ENCODE data around the gene ATP10B.

ATP10B gene

DNA sequence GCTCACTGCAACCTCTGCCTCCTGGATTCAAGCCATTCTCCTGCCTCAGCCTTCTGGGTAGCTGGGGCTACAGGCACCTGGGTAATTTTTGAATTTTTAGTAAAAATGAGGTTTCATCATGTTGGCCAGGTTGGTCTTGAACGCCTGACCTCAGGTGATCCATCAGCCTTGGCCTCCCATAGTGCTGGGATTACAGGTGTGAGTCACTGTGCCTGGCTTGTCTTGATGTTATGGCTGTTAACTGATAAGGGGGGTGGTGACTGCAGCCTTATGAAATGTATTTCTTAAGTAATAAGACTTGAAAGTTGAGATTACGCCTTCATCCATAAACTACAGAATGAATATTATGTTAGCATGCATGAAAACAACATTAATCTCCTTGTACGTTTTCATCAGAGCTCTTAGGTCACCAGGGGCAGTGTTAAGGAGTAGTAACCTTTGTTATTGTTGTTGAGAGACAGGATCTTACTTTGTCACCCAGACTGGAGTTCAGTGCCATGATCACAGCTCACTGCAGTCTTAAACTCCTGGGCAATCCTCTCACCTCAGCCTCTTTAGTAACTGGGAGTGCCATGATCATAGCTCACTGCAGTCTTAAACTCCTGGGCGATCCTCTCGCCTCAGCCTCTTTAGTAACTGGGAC lies 148.3 kb downstream of the ATP10B start (continued):
- TF ChIP-seq, protein P1, sequence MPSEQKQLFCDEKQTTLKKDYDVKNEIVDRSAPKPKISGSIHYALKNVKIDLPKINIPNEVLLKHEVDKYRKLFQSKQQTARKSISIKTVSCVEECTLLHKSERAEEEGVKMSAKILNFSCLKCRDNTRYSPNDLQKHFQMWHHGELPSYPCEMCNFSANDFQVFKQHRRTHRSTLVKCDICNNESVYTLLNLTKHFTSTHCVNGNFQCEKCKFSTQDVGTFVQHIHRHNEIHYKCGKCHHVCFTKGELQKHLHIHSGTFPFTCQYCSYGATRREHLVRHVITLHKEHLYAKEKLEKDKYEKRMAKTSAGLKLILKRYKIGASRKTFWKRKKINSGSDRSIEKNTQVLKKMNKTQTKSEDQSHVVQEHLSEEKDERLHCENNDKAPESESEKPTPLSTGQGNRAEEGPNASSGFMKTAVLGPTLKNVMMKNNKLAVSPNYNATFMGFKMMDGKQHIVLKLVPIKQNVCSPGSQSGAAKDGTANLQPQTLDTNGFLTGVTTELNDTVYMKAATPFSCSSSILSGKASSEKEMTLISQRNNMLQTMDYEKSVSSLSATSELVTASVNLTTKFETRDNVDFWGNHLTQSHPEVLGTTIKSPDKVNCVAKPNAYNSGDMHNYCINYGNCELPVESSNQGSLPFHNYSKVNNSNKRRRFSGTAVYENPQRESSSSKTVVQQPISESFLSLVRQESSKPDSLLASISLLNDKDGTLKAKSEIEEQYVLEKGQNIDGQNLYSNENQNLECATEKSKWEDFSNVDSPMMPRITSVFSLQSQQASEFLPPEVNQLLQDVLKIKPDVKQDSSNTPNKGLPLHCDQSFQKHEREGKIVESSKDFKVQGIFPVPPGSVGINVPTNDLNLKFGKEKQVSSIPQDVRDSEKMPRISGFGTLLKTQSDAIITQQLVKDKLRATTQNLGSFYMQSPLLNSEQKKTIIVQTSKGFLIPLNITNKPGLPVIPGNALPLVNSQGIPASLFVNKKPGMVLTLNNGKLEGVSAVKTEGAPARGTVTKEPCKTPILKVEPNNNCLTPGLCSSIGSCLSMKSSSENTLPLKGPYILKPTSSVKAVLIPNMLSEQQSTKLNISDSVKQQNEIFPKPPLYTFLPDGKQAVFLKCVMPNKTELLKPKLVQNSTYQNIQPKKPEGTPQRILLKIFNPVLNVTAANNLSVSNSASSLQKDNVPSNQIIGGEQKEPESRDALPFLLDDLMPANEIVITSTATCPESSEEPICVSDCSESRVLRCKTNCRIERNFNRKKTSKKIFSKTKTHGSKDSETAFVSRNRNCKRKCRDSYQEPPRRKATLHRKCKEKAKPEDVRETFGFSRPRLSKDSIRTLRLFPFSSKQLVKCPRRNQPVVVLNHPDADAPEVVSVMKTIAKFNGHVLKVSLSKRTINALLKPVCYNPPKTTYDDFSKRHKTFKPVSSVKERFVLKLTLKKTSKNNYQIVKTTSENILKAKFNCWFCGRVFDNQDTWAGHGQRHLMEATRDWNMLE (tag by site-specific recombination; conservative IDR thresholded peaks at IDR 0.05; ENCODE audit: low read depth) = no peak
- TF ChIP-seq GFI1B (tag by site-specific recombination; IDR thresholded peaks at IDR 0.05) (no peak), ZNF701 (tag by site-specific recombination; IDR thresholded peaks at IDR 0.05) (no peak), ZNF18 (tag by site-specific recombination; IDR thresholded peaks at IDR 0.05) (no peak), KLF8 (tag by site-specific recombination; IDR thresholded peaks at IDR 0.05) (no peak), ZNF654 (tag by site-specific recombination; IDR thresholded peaks at IDR 0.05; ENCODE audit: low read depth) (no peak), ZNF426 (tag by site-specific recombination; IDR thresholded peaks at IDR 0.05) (no peak), PRDM1 (tag by site-specific recombination; IDR thresholded peaks at IDR 0.05) (no peak), ZNF266 (tag by site-specific recombination; IDR thresholded peaks at IDR 0.05; ENCODE audit: low read depth) (no peak)

DNA sequence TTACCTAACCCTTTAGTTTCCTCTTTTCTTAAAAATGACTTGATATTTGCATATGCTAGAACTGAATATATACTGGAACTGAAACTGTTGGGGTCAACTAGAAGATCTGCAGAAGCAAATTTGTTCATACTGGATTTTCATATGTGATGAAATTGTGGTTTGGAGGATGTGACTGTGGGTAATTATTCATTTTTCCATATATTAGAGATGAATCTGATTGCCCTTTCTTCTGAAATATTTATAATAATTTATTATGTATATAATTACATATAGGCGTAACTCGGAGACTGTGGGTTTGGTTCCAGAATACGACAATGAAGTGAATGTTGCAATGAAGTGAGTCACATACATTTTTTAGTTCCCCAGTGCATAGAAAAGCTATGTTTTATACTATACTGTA lies 149.1 kb downstream of the ATP10B start:
- no peaks in the 10 kb centered on the region for H3K36me3 ChIP-seq (ENCODE audit: control insufficient read depth in 2 of 2, insufficient read depth in 1 of 2, low read length in 2 of 2)
- no peaks in the 10 kb centered on the region for H3K9me3 ChIP-seq (ENCODE audit: control insufficient read depth, insufficient read depth, low read depth, low read length)
- H3K27ac ChIP-seq (ENCODE audit: extremely low read depth, low read depth, low read length) = no peak overlapping the region
- no peaks in the 10 kb centered on the region for H3K4me1 ChIP-seq (ENCODE audit: control insufficient read depth, insufficient read depth, low read length)
- POLR2A ChIA-PET = no interaction called here
- H3K4me3 ChIP-seq (ENCODE audit: low read depth, low read length) = no peak overlapping the region
- CTCF ChIA-PET = no interaction called here
- TF ChIP-seq ZNF23 (tag by site-specific recombination; IDR thresholded peaks at IDR 0.05; ENCODE audit: borderline replicate concordance) (no peak), ZNF571 (tag by site-specific recombination; IDR thresholded peaks at IDR 0.05) (no peak), ZNF639 (tag by site-specific recombination; IDR thresholded peaks at IDR 0.05) (no peak), ATF2 (tag by site-specific recombination; IDR thresholded peaks at IDR 0.05; ENCODE audit: low read depth) (no peak), ZBTB6 (tag by site-specific recombination; IDR thresholded peaks at IDR 0.05) (no peak), SP7 (tag by site-specific recombination; IDR thresholded peaks at IDR 0.05) (no peak), ZNF664 (tag by site-specific recombination; IDR thresholded peaks at IDR 0.05) (no peak), KLF1 (tag by site-specific recombination; IDR thresholded peaks at IDR 0.05) (no peak), ZNF48 (tag by site-specific recombination; IDR thresholded peaks at IDR 0.05) (no peak), ZNF324 (tag by site-specific recombination; IDR thresholded peaks at IDR 0.05) (no peak), ZNF391 (tag by site-specific recombination; IDR thresholded peaks at IDR 0.05; ENCODE audit: borderline replicate concordance, low read depth) (no peak), KLF8 (tag by site-specific recombination; IDR thresholded peaks at IDR 0.05) (no peak)
- TF ChIP-seq, protein P2, sequence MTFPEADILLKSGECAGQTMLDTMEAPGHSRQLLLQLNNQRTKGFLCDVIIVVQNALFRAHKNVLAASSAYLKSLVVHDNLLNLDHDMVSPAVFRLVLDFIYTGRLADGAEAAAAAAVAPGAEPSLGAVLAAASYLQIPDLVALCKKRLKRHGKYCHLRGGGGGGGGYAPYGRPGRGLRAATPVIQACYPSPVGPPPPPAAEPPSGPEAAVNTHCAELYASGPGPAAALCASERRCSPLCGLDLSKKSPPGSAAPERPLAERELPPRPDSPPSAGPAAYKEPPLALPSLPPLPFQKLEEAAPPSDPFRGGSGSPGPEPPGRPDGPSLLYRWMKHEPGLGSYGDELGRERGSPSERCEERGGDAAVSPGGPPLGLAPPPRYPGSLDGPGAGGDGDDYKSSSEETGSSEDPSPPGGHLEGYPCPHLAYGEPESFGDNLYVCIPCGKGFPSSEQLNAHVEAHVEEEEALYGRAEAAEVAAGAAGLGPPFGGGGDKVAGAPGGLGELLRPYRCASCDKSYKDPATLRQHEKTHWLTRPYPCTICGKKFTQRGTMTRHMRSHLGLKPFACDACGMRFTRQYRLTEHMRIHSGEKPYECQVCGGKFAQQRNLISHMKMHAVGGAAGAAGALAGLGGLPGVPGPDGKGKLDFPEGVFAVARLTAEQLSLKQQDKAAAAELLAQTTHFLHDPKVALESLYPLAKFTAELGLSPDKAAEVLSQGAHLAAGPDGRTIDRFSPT (tag by site-specific recombination; IDR thresholded peaks at IDR 0.05) = no peak

Data from HEK293 (cell line).